ENCODE results near the gene FLNA.
"Not testable (repeated sequence)": the region's sequence is repeated elsewhere in the genome, so short reads cannot be mapped to it uniquely, and the experiment has no call there.

The FLNA gene

DNA sequence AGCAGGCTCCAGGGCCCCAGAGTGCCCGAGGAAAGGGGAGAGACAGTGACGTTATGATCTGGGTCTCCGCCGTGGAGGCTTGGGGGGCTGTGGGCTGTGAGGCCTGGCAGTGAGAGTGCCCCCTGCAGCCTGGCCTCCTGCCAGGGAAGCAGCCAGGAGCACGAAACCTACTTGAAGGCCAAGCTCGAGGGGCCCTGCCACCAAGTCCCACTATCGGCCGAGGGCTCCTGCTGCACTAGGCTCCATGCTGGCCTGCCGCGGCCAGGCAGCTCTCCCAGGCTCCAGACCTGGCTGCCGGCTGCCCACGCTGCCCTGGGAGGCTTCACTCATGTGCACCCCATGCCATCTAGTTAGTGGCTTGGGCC lies 18.7 kb downstream of the FLNA start:
- DNase-seq: no peak

- DNase-seq: no peak
Measured at GRCh38 chrX:154355094-154355775, 19.2 kb downstream of the FLNA start.

- DNase-seq: no peak
Measured at GRCh38 chrX:154354516-154354915, 19.9 kb downstream of the FLNA start.

DNA sequence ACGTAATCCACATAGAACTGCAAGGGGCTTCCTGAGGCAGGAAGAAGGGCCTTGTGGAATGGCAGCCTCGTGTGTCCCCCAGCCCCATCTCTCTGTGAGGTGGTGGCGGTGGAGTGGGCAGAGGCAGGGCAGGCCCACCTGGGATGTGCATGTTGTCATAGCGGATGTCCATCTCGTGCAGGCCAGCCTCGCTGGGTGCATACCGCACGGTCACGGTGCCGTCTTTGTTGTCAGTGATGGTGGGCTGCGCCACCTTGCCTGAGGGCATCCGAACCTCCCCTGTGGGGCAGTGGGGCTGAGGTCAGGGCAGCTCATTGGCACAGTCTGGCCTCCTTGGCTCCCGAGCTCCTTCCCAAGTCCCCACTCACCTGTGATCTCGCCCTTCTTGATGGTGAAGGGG lies 20.4 kb downstream of the FLNA start:
- DNase-seq: no peak

DNA sequence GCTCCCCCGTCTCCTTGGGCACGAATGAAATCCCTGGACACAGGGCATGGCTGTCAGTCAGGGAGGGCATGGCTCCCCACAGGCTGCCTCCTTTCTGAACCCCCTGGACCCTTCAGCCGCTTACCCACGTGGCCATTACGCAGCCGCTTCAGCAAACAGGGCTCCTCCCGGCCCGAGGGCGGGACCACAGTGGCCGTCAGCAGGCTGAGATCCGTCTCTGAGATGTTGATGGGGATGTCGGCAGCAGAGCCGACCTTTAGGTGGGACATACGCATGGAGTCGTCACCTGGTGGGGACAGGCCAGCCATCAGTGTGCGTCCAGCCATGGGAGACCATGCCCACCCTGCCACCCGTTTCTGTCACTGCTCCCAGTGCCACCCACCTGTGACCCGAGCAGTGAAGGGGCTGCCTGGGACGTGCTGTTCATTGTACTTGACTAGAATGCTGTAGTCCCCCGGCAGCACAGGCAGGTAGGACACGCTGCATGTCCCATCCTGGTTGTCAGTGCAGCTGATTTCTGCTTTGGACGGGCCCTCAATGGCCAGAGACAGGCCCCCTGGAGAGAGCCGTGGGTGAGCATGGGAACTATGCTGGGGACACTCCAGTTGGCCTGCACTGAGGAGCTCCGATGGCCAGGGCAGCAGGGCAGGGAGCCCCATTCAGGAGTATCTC lies 21.1 kb downstream of the FLNA start:
- no peak for DNase-seq

DNA sequence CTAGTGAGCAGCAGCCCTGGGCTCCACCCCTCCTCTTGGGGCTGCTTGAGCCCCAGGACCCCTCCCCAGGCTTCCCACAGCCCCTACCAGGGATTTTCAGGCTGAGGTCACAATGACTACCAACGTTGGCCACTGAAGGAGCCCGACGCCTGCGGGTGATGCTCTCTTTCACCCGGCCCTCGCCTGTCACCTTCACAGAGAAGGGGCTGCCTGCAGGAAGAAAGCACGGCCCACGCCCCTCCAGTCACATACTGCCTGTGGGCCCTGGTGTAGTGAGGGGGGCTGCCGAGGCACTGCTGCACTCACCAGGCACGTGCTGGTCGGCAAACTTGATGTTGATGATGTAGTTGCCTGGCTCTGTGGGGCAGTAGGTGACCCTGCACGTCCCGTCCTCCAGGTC lies 22.0 kb downstream of the FLNA start:
- DNase-seq: no peak

- no peak for DNase-seq
Measured at GRCh38 chrX:154352012-154352401, 22.4 kb downstream of the FLNA start.

DNA sequence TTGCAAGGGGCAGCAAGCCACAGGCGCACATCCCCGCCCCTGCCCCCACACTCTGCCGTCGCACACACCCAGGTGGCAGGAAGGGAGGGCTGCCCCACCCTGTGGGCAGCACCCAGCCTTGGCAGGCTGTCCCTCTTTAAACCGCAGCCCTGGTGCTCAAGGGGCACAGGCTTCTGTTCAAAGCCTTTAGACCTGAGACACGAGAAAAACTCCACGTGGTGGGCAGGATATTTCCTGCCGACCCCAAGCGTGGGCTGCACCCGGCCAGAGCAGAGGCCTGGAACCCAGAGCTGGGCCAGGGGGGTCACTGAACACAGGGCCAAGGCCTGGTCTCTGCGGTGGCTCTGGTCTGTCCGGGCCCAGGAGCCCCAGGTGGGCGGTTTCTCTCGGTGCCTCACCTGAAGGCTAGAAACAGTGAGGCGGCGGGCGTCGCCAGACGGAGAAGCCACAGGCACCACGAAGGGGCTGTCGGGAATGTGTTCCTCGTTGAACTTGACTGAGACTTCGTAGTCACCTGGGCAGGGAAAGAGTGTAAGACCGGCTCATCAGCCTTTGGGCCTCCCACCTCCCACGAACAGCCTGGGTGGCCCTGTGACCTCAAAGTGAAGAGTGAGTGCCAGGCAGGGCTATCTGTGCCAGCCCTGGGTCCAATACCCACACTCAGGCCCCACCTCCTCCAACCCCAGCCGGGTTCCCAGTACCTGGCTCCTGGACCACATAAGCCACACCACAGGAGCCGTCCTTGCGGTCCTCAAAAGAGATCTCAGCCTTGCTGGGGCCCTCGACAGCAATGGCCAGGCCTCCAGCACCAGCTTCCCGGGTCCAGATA lies 23.0 kb downstream of the FLNA start:
- no peak for DNase-seq

DNA sequence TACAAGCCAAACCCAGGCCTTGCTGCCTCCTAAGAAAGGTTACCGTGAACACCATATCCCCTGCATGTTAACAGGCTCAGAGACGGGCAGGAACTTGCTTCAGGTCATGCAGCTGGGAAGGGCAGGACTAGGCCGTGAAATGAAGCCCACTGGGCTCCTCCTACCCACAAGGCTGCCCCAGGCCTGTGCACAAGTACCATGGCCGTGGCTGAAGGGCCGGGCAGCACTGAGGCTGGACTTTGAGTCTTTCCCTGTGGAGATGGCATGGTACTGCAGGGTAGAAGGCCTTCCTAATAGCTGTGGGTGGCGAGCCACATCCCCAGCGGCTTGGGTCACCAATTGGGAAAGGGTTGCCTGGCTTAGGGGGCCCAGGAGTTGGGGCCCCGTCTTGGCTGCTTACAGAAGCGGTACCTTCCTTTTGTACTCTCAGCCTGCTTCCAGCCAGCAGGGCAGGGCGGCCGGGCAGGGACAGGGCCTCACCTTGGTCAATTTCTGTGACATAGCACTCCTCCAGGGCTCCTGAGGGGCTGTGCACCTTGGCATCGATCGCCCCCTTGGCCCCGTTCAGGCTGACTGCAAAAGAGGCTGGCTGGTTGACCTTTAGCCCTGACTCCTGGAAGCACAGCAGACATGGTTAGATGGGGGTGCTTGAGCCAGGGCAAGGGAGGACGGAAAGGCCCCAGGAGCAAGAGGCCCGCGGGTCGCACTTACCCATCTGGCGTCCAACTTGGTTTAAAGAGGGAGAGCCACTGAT lies 23.8 kb downstream of the FLNA start:
- DNase-seq: no peak

- no peak for DNase-seq
Measured at GRCh38 chrX:154349979-154350378, 24.5 kb downstream of the FLNA start.

DNA sequence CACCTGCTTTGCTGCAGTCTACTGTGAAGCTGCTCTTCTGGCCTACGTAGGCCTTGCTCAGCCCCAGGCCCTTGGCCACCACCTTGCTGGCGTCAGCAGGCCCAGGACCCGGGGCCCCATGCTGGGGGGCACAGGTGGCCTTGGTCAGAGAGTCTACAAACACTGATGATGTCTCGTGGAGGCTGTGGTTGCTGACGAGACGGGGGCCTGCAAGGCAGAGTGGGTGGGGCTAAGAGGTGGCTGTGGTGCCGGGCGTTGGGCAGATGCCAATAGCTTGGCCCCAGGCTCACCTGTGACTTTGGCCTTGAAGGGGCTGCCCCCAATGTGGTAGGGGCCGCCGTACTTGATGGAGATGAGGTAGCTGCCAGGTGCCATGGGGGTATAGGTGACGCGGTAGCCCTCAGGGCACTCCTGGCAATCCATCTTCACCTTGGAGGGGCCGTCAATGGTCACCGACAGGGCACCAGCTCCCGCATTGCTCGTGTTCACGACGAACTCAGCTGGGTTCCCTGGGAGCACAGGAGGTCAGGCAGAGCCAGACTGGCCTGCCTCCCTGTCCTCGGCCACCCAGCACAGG lies 25.0 kb downstream of the FLNA start:
- DNase-seq: no peak

- DNase-seq: no peak
Measured at GRCh38 chrX:154348646-154349358, 25.6 kb downstream of the FLNA start.

DNA sequence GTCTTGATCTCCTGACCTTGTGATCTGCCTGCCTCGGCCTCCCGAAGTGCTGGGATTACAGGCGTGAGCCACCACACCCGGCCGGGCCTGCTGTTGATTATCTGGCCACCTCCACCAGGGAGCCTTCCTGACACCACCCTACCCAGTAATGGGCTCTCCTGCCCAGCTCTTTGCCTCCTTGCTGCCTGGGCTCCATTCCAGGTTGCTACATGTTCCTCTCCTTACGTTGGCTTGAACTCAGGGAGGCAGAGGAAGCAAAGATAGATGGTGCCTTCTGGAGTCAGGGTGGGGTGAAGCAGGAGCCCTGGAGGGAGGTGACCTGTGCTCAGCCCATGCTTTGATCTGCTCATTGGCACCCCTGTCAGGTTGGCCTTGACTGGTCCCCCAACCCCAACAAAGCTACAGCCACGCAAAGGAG lies 26.3 kb downstream of the FLNA start:
- DNase-seq: peak in 1 of 2 experiments; percentile 12

GRCh38 chrX:154343620-154344019 lies 30.8 kb downstream of the FLNA start:
- DNase-seq: not testable (repeated sequence)

GRCh38 chrX:154343063-154343462 lies 31.4 kb downstream of the FLNA start:
- not testable (repeated sequence) for DNase-seq

GRCh38 chrX:154341399-154342298 lies 32.8 kb downstream of the FLNA start:
- not testable (repeated sequence) for DNase-seq

DNA sequence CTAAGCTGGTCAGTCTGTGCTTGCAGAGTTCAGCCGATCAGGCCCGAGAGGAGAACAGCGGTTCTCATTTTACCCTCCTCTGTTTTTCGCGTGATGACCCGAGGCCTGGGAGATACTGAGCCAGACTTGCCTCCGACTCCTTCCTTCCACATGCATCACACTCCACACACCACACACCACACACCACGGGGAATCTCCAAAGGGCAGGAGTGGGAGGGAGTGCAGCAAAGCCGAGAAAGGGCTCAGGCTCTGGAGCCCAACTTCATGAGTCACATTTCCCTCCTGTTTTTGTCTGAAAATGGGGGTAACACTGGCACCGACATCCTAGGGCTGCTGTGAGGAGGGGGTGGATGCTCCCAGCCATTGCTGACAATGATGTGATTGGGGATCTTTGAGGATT lies 39.9 kb downstream of the FLNA start:
- no peak for DNase-seq

- DNase-seq: no peak
Measured at GRCh38 chrX:154333837-154334271, 40.6 kb downstream of the FLNA start.

DNA sequence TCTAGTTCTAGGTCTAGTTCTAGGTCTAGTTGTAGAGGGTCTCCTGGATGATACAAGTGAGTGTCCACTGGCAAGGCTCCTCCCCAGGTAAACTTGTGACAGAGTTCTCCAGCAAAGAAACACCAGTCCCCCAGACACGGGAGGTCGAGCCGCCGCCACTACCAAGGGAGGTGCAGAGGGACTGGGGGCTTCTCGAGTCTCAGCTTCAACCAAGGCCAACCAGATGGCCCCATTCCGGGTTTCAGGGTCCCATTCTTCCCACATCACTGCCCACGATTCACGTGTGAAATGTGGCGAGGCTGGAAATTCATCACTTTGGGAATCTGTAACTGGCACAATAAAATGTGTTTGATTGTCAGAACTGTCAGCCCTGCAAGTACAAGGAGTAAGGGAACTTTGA lies 41.3 kb downstream of the FLNA start:
- DNase-seq: no peak

DNA sequence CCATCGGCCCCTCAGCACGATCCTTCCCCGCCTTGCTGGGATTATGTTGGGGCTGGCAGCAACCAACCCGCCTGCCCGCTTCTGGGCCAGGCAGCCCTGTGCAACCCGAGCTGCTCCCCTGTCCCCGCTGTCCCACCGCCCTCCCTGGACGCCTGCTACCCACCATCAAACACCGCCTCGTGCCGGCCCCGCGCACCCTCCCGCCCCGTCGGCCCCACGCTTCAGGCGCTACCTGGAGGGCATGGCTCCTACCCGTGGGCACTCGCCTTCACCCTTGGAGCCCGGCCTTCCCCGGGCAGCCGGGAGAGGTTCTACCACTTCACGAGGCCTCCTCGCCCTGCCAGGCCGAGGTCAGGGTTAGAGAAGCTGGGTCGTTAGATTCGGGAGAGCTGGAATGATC lies 41.9 kb downstream of the FLNA start:
- no peak for DNase-seq

GRCh38 chrX:154329294-154329693 lies 45.1 kb downstream of the FLNA start:
- no peak for DNase-seq

All from SW 1271 (cell line).